HepG2 (cell line): Measurements from ENCODE around the gene RFTN1. TPM values are rescaled to one million over a fixed set of nuclear protein-coding genes. Genes with fewer than 3 reads are reported as not detected.

Source experiments
- ATAC-seq: fragments of 200-7000 bp; cut with Tn5 transposase; 3 replicates; pipeline ENCODE4 v1.9.1; 2020; ENCODE audit warnings: mild to moderate bottlenecking, moderate library complexity
- BruUV-seq: library from RNA; stranded (reverse); fragments of 400-500 nt; replicated peaks from 2 replicates; lab custom pipeline; 2021; lab: Mats Ljungman, UMichigan
- CTCF ChIA-PET: fragments of 300-600 bp; formaldehyde crosslinking; extraction: SDS; loops from one replicate; lab custom pipeline; 2021; ENCODE audit warnings: low total read pairs, inconsistent platforms, low intra/inter-chr PET ratio; lab: Yijun Ruan, JAX
- POLR2A ChIA-PET: fragments of 350-600 bp; sonication (Branson Sonifier 250); formaldehyde crosslinking; loops from one replicate; lab custom pipeline; 2020; ENCODE audit warnings: antibody characterized with exemption, inconsistent platforms; lab: Yijun Ruan, JAX
- DNase-seq: peaks from one replicate; pipeline ENCODE4 v3.0.0-alpha.2; 2015; ENCODE audit warnings: low spot score
- FAIRE-seq: peaks from 3 replicates; lab custom pipeline; 2011; peaks lifted over from hg19 to GRCh38; lab: Jason Lieb, UNC
- H2AFZ ChIP-seq: one replicate; pipeline ENCODE4 v1.6.1; 2011; ENCODE audit warnings: low read length, inconsistent platforms
- H3K27ac ChIP-seq: fragments of 300-600 bp; 3 replicates; pipeline ENCODE4 v1.8.0; 2011; ENCODE audit warnings: mixed run types, mild to moderate bottlenecking, mixed read lengths, low read length, inconsistent platforms; ENCODE audit not compliant: insufficient read depth; ENCODE audit errors: extremely low read length
- H3K27me3 ChIP-seq, 2 experiments: fragments of 200-600 bp in 1 of 2; 2 replicates in 1 of 2; 3 replicates in 1 of 2; pipeline versions ENCODE4 v1.6.0 to v1.8.0; 2011; ENCODE audit warnings: low read length in 2 of 2, mild to moderate bottlenecking in 2 of 2, moderate library complexity in 2 of 2, inconsistent platforms in 1 of 2; ENCODE audit not compliant: insufficient read depth in 2 of 2, control insufficient read depth in 1 of 2
- H3K36me3 ChIP-seq, 2 experiments: fragments of 200-600 bp in 1 of 2; replicated peaks in 1 of 2; 2 replicates in 1 of 2; 3 replicates in 1 of 2; pipeline versions ENCODE4 v1.5.1 to v1.8.0; 2011; ENCODE audit warnings: low read length in 2 of 2, inconsistent platforms in 1 of 2; ENCODE audit not compliant: insufficient read depth in 2 of 2, control insufficient read depth in 1 of 2
- H3K4me1 ChIP-seq: 2 replicates; pipeline ENCODE4 v1.5.1; 2012; ENCODE audit warnings: low read length, inconsistent platforms; ENCODE audit not compliant: insufficient read depth
- H3K4me2 ChIP-seq: 2 replicates; pipeline ENCODE4 v1.6.0; 2011; ENCODE audit warnings: low read depth, low read length, inconsistent platforms
- H3K4me3 ChIP-seq, 3 experiments: fragments of 200-600 bp in 1 of 3; sonication (generic), shearing (Covaris generic) in 1 of 3; replicated peaks in 1 of 3; 2 replicates each; pipeline ENCODE4 v1.5.1; 2011 to 2016; ENCODE audit warnings: low read length in 3 of 3, inconsistent platforms in 2 of 3, low read depth in 2 of 3, mild to moderate bottlenecking in 2 of 3, control low read depth in 1 of 3, mixed read lengths in 1 of 3; ENCODE audit not compliant: insufficient read depth in 1 of 3
- H3K79me2 ChIP-seq: one replicate; pipeline ENCODE4 v1.6.1; 2011; ENCODE audit warnings: low read length, inconsistent platforms; ENCODE audit not compliant: insufficient read depth
- H3K9ac ChIP-seq: 2 replicates; pipeline ENCODE4 v1.6.0; 2011; ENCODE audit warnings: mild to moderate bottlenecking, low read depth, low read length, inconsistent platforms; ENCODE audit not compliant: insufficient read depth
- H3K9me3 ChIP-seq: 2 replicates; pipeline ENCODE4 v1.5.1; 2012; ENCODE audit warnings: mild to moderate bottlenecking, low read length
- H4K20me1 ChIP-seq: 2 replicates; pipeline ENCODE4 v1.6.0; 2011; ENCODE audit warnings: inconsistent platforms, mild to moderate bottlenecking, low read length, moderate library complexity; ENCODE audit not compliant: insufficient read depth
- CEBPZ ChIP-seq: IDR thresholded peaks from 2 replicates; pipeline ENCODE4 v1.6.1; 2012; ENCODE audit warnings: low read length, improper control_type of control experiment
- WGBS: methylation state at CpG from one replicate; pipeline ENCODE4 v1.1.6; 2017; ENCODE audit warnings: low lambda C conversion rate; 5-methylcytosine and 5-hydroxymethylcytosine counted together
- in situ Hi-C: cut with HindIII; loops from 2 replicates; pipeline ENCODE4 v1.10.0; 2017; ENCODE audit warnings: low pct_unique_long_range_greater_than_20kb; ENCODE audit not compliant: extremely low pct_ligation_motif_present
- intact Hi-C: fragments of 100-400 bp; cut with micrococcal nuclease; formaldehyde crosslinking; loops from one replicate; pipeline ENCODE4 v1.10.0; 2022; ENCODE audit not compliant: unreplicated experiment
- polyA plus RNA-seq, 8 experiments: library from polyadenylated mRNA; depleted of rRNA in 3 of 8; stranded (reverse) in 7 of 8; unstranded in 1 of 8; fragments of >200 nt; fragmentation: Illumina TruSeq in 4 of 8; extraction: Trizol in 4 of 8; gene quantifications; 2 replicates each; pipeline versions ENCODE4 v1.2.1 to v1.2.3, GENCODE V29; 2011 to 2016; ENCODE audit warnings: low read depth in 4 of 8, missing spikeins in 1 of 8, mixed read lengths in 1 of 8; ENCODE audit not compliant: insufficient read depth in 1 of 8
- total RNA-seq, 5 experiments: library from RNA; depleted of rRNA; stranded (reverse); fragments of >200 nt; fragmentation: Illumina TruSeq; extraction: Trizol; gene quantifications; 2 replicates each; pipeline ENCODE4 v1.2.3, GENCODE V29; 2016; ENCODE audit warnings: low read depth in 1 of 5

The RFTN1 gene
- total and polyA plus RNA-seq, 2 of the 13 experiments (the other 11 are each of a cell fraction or from before 2014, with no cell fraction given) = not detected

- CTCF ChIA-PET = no interaction called here
- FAIRE-seq = no peak
These were observed 140.9 kb downstream of the RFTN1 start for GRCh38 chr3:16372362-16373292.

More at GRCh38 chr3:16372362-16373292, 140.9 kb downstream of the RFTN1 start:
- Histone ChIP-seq H3K4me2 (no peak overlapping the region), H3K4me3 (no peak overlapping the region), H4K20me1 (no peaks in the 10 kb centered on the region), H3K36me3 (no peaks in the 10 kb centered on the region), H2AFZ (no peak overlapping the region)
- 89% methylated on average over 12 of the region's 12 CpGs for WGBS
- DNase-seq = no peak
- no peak for TF ChIP-seq CEBPZ
- TF ChIP-seq, all 625 proteins: peak for 0
- intact Hi-C loops = no loop called here
- Histone ChIP-seq H3K9ac (no peak overlapping the region), H3K27ac (no peak overlapping the region), H3K27me3 (no peaks in the 10 kb centered on the region), H3K79me2 (no peaks in the 10 kb centered on the region), H3K4me1 (no peaks in the 10 kb centered on the region), H3K9me3 (no peaks in the 10 kb centered on the region)
- BruUV-seq = no TSS peak
- POLR2A ChIA-PET = no interaction called here
- ATAC-seq = no peak
- in situ Hi-C loops = no loop called here
